Activated naive CD4-positive, alpha-beta T cell treated with anti-CD3 and anti-CD28 coated beads for 36 hours (primary cell): ENCODE results near the gene FOXL2NB. TPM values are rescaled to one million over a fixed set of nuclear protein-coding genes. Genes with fewer than 3 reads are reported as not detected.
"Not testable (repeated sequence)": the region's sequence is repeated elsewhere in the genome, so short reads cannot be mapped to it uniquely, and the experiment has no call there.

ENCODE experiments used
- CTCF ChIA-PET: fragments of 350-600 bp; sonication (Branson Sonifier 250); formaldehyde crosslinking; loops from one replicate; lab custom pipeline; 2021; ENCODE audit warnings: antibody characterized with exemption; lab: Charles Lee
- DNase-seq: peaks from one replicate; pipeline ENCODE4 v3.0.0-alpha.2; 2020
- H3K27ac Mint-ChIP-seq: one replicate; pipeline ENCODE4 v1.8.0; 2021; ENCODE audit warnings: mild to moderate bottlenecking, mixed read lengths
- H3K27me3 Mint-ChIP-seq: one replicate; pipeline ENCODE4 v1.8.0; 2021; ENCODE audit warnings: low read depth, mixed read lengths
- H3K36me3 Mint-ChIP-seq: one replicate; pipeline ENCODE4 v1.8.0; 2021; ENCODE audit warnings: low read depth, mixed read lengths
- H3K4me1 Mint-ChIP-seq: one replicate; pipeline ENCODE4 v1.8.0; 2021; ENCODE audit warnings: low read depth, mixed read lengths
- H3K4me3 Mint-ChIP-seq: one replicate; pipeline ENCODE4 v1.8.0; 2021; ENCODE audit warnings: mild to moderate bottlenecking, moderate library complexity, mixed read lengths
- H3K9me3 Mint-ChIP-seq: one replicate; pipeline ENCODE4 v1.8.0; 2021; ENCODE audit warnings: mixed read lengths
- intact Hi-C: fragments of 100-400 bp; cut with micrococcal nuclease; formaldehyde crosslinking; loops from one replicate; pipeline ENCODE4 v1.15.1; 2023
- total RNA-seq, 2 experiments: library from RNA; stranded (reverse); gene quantifications; one replicate each; pipeline ENCODE4 v1.2.3, GENCODE V29; 2021

FOXL2NB gene
- total RNA-seq, 2 experiments from 2014 or later = not detected

GRCh38 chr3:138914870-138915502 lies 32.0 kb upstream of the FOXL2NB start:
- CTCF ChIA-PET = interaction anchor here (0.5 to 8.6 kb wide), 79 partner anchors 11 to 733 kb away, joined by 3 to 192 read pairs (median 5); partner anchors contain the start of genes CEP70 and ESYT3
- H3K9me3 Mint-ChIP-seq = no peaks in the 10 kb centered on the region
- peaks cover 4% of the 10 kb centered on the region for H3K4me1 Mint-ChIP-seq
- peak overlapping the region; percentile 81 for H3K4me3 Mint-ChIP-seq
- no peaks in the 10 kb centered on the region for H3K27me3 Mint-ChIP-seq
- DNase-seq = no peak
- H3K27ac Mint-ChIP-seq = no peak overlapping the region
- intact Hi-C loops = loop anchor here (1.0 to 5.0 kb wide), 6 partner anchors 82 to 583 kb away; partner anchors contain the start of gene CEP70
- no peaks in the 10 kb centered on the region for H3K36me3 Mint-ChIP-seq

GRCh38 chr3:138915503-138916498 lies 31.2 kb upstream of the FOXL2NB start:
- intact Hi-C loops = loop anchor here (1.0 to 5.0 kb wide), 9 partner anchors 82 to 847 kb away; partner anchors contain the start of gene CEP70
- peaks cover 4% of the 10 kb centered on the region for H3K4me1 Mint-ChIP-seq
- H3K9me3 Mint-ChIP-seq = no peaks in the 10 kb centered on the region
- DNase-seq = peak; percentile 89
- no peaks in the 10 kb centered on the region for H3K27me3 Mint-ChIP-seq
- CTCF ChIA-PET = interaction anchor here (0.5 to 8.6 kb wide), 101 partner anchors 8 to 846 kb away, joined by 3 to 192 read pairs (median 4); partner anchors contain the start of genes CEP70, ESYT3 and PIK3CB
- no peaks in the 10 kb centered on the region for H3K36me3 Mint-ChIP-seq
- H3K27ac Mint-ChIP-seq = peak overlapping the region; percentile 24
- H3K4me3 Mint-ChIP-seq = peak overlapping the region; percentile 81

- CTCF ChIA-PET = interaction anchor here (0.7 to 8.6 kb wide), 35 partner anchors 9 to 847 kb away, joined by 3 to 192 read pairs (median 12); partner anchors contain the start of genes CEP70 and ESYT3
- H3K4me3 Mint-ChIP-seq = no peak overlapping the region
- no peaks in the 10 kb centered on the region for H3K36me3 Mint-ChIP-seq
- intact Hi-C loops = loop anchor here (1.0 to 5.0 kb wide), 4 partner anchors 500 to 848 kb away; no protein-coding TSS in a partner anchor
- peaks cover 4% of the 10 kb centered on the region for H3K4me1 Mint-ChIP-seq
- no peaks in the 10 kb centered on the region for H3K27me3 Mint-ChIP-seq
- H3K9me3 Mint-ChIP-seq = no peaks in the 10 kb centered on the region
- no peak for DNase-seq
- H3K27ac Mint-ChIP-seq = no peak overlapping the region
These were observed 30.2 kb upstream of the FOXL2NB start for GRCh38 chr3:138916824-138917223.

DNA sequence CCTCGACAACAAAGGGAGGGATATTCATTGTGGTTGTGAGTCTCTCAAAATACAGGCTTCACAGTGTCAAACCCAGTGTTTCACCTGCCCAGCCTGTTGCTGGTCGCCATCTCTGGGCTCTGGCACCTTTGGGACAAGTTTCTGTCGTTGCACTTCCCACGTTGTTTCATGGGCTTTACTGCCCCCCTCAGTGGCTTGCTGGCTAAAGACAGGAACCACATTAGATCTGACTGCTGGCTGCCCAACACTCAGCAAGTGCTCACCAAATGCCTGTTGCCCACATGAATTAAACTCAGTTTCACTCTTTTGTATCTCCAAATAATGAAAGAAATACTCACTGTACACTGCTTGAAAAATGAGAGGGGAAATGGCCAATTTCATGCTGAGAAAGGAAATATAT lies 27.7 kb upstream of the FOXL2NB start:
- CTCF ChIA-PET = interaction anchor here (0.6 to 8.6 kb wide), 13 partner anchors 9 to 735 kb away, joined by 3 to 192 read pairs (median 3); partner anchors contain the start of gene CEP70
- DNase-seq = no peak
- peaks cover 2% of the 10 kb centered on the region for H3K27me3 Mint-ChIP-seq
- intact Hi-C loops = loop anchor here (5.0 kb wide), 1 partner anchor 587 kb away; no protein-coding TSS in a partner anchor
- no peak overlapping the region for H3K27ac Mint-ChIP-seq
- no peaks in the 10 kb centered on the region for H3K36me3 Mint-ChIP-seq
- no peaks in the 10 kb centered on the region for H3K9me3 Mint-ChIP-seq
- no peak overlapping the region for H3K4me3 Mint-ChIP-seq
- H3K4me1 Mint-ChIP-seq = peaks cover 4% of the 10 kb centered on the region

DNA sequence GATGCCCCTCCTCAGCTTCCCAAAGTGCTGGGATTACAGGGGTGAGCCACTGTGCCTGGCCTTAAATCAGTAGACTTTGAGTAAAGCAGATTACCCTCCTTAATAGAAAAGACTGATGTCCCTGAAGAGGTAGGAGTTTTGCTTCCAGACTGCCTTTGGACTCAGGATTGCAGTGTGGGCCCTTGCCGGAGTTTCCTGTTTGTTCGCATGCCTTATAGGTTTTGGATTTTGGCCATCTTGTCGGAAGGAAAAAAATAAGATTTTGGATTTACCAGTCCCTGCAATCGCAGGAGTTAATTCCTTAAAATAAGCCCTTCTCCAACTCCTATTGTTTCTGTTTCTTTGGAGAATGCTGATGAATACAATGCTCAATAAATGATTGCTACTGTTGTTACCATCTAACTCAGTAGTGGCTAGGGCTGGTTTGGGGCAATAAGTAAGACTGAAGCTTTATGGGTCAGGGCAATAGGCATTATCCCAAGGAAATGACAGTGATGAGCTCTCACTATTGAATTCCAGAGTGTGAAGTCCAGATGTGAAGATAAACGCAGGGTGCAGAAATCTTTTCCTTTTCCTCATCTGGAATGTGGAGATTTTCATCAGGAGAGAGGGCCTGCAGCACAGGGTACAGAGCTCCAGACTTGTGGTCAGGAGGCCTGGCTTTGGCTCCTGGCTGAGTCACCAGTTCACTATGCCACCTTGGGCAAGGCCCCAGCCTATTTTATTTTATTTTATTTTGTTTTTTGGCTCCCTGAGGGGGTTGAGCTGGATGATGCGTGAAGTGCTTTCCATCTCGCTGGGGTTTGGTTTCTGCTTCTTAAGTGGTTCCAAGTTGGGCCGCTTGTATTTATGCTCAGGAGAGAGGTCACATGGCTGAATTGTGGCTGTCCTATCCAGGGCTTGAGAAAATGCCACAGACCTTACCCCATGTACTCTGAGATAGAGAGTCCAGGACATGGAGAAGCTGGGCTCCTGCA lies 25.4 kb upstream of the FOXL2NB start:
- CTCF ChIA-PET = interaction anchor here (0.5 to 8.0 kb wide), 17 partner anchors 7 to 743 kb away, joined by 3 to 113 read pairs (median 4); partner anchors contain the start of gene CEP70
- peaks cover 2% of the 10 kb centered on the region for H3K27me3 Mint-ChIP-seq
- H3K27ac Mint-ChIP-seq = no peak overlapping the region
- no peak overlapping the region for H3K4me3 Mint-ChIP-seq
- no peaks in the 10 kb centered on the region for H3K4me1 Mint-ChIP-seq
- no peaks in the 10 kb centered on the region for H3K36me3 Mint-ChIP-seq
- H3K9me3 Mint-ChIP-seq = no peaks in the 10 kb centered on the region
- DNase-seq = no peak
- intact Hi-C loops = no loop called here

- H3K4me3 Mint-ChIP-seq, H3K9me3 Mint-ChIP-seq, H3K36me3 Mint-ChIP-seq, DNase-seq, H3K27ac Mint-ChIP-seq, H3K4me1 Mint-ChIP-seq, H3K27me3 Mint-ChIP-seq, intact Hi-C loops: not testable (repeated sequence)
- CTCF ChIA-PET = interaction anchor here (0.7 to 8.0 kb wide), 22 partner anchors 8 to 507 kb away, joined by 3 to 113 read pairs (median 7); partner anchors contain the start of genes CEP70 and ESYT3
These were observed 24.6 kb upstream of the FOXL2NB start for GRCh38 chr3:138922400-138922799.

DNA sequence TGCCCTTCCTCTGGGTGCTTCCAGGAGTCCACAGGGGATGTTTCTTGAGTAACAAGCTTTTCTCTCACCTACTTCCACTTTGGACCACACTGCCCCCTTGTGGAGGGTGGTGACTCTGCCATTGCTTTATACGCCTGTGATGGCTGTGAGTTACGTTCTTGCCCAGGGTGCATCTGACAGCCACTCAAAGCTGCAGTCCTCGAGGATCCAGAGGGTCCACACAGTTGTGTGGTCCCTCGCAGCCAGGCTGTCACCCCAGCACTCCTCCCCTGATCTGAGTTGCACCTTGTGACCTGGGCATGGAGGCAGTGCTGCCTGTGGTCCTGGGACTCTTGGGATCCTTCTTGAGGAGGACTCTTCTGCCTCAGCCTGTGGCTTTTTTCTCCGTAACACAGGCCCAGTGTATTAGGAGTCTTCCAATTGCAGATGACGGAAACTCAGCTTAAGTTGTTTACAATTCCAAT lies 23.5 kb upstream of the FOXL2NB start:
- no peak overlapping the region for H3K27ac Mint-ChIP-seq

DNA sequence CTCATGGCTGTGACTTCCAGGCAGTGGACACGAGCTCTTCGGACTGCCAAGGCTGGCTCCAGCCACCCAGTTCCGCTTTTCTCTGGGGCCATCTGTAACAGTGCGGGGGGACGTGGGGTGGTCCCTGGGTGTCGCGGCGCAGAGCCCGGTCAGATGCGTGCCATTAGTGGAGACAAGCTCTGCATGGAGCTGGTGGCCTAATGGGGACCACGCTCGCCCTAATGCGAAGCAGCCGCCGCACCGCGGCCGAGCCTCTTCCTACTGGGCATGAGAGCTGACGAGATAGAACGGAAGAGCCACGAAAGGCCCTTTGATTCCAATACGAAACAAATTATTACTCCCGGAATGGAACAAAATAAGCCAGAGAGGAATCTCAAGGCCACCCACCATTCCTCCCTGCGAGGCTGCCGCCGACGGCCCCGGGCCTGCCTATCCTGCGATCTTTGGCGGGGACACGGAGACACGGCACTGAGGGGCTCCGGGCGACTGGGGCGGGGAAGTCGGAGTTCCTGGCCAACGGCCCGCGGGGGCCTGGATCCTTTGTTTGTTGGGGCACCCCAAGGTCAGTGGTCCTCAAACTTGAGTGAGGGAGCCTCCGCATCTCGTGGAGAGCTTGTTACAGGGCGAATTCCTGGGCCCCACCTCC lies 18.2 kb upstream of the FOXL2NB start:
- no peaks in the 10 kb centered on the region for H3K9me3 Mint-ChIP-seq
- intact Hi-C loops = no loop called here
- no peak for DNase-seq
- no peak overlapping the region for H3K4me3 Mint-ChIP-seq
- CTCF ChIA-PET = interaction anchor here (0.9 to 7.7 kb wide), 2 partner anchors 10 to 14 kb away, joined by 3 to 76 read pairs; no protein-coding TSS in a partner anchor
- H3K27me3 Mint-ChIP-seq = peaks cover 7% of the 10 kb centered on the region
- H3K4me1 Mint-ChIP-seq = no peaks in the 10 kb centered on the region
- H3K27ac Mint-ChIP-seq = no peak overlapping the region
- H3K36me3 Mint-ChIP-seq = no peaks in the 10 kb centered on the region

More for the DNA sequence above, 23.5 kb upstream of the FOXL2NB start:
- intact Hi-C loops = loop anchor here (1.0 kb wide), 3 partner anchors 329 to 506 kb away; partner anchors contain the start of gene CEP70
- H3K36me3 Mint-ChIP-seq = no peaks in the 10 kb centered on the region
- no peaks in the 10 kb centered on the region for H3K9me3 Mint-ChIP-seq
- peak; percentile 94 for DNase-seq
- no peaks in the 10 kb centered on the region for H3K4me1 Mint-ChIP-seq
- CTCF ChIA-PET = interaction anchor here (0.6 to 8.0 kb wide), 49 partner anchors 9 to 518 kb away, joined by 3 to 113 read pairs (median 5); partner anchors contain the start of genes CEP70, ESYT3, FOXL2 and FOXL2NB
- peaks cover 2% of the 10 kb centered on the region for H3K27me3 Mint-ChIP-seq
- no peak overlapping the region for H3K4me3 Mint-ChIP-seq

GRCh38 chr3:138933068-138933668 lies 13.8 kb upstream of the FOXL2NB start:
- intact Hi-C loops = no loop called here
- CTCF ChIA-PET = interaction anchor here (0.6 to 6.9 kb wide), 4 partner anchors 9 to 46 kb away, joined by 3 to 113 read pairs (median 14); no protein-coding TSS in a partner anchor
- Mint-ChIP-seq H3K27ac (no peak overlapping the region), H3K27me3 (peaks cover 44% of the 10 kb centered on the region), H3K36me3 (no peaks in the 10 kb centered on the region), H3K4me1 (peaks cover 21% of the 10 kb centered on the region), H3K4me3 (no peak overlapping the region), H3K9me3 (no peaks in the 10 kb centered on the region)
- no peak for DNase-seq
